HEK293 (cell line): Measurements from ENCODE around the gene ERGIC1.

ENCODE experiments used
- CTCF ChIP-seq: fragments of 450-650 bp; formaldehyde crosslinking; IDR thresholded peaks from 2 replicates; pipeline ENCODE4 v1.5.1; 2016; ENCODE audit warnings: missing biosample characterization, missing genetic modification characterization
- MEIS1 ChIP-seq: sonication (generic); formaldehyde crosslinking; IDR thresholded peaks from 2 replicates; pipeline ENCODE4 v1.8.1; 2022; ENCODE audit warnings: missing genetic modification reagents, mild to moderate bottlenecking, borderline replicate concordance
- REST ChIP-seq: fragments of 450-650 bp; formaldehyde crosslinking; IDR thresholded peaks from 2 replicates; pipeline ENCODE4 v1.5.1; 2016; ENCODE audit warnings: missing biosample characterization, missing genetic modification characterization
- TCF7L2 ChIP-seq: IDR thresholded peaks from 2 replicates; pipeline ENCODE4 v1.6.1; 2011; ENCODE audit warnings: low read depth, mild to moderate bottlenecking, inconsistent platforms, low read length, moderate library complexity, borderline replicate concordance
- YY1 ChIP-seq: fragments of 450-650 bp; formaldehyde crosslinking; IDR thresholded peaks from 2 replicates; pipeline ENCODE4 v1.5.1; 2018; ENCODE audit warnings: missing biosample characterization, missing genetic modification characterization
- ZBTB44 ChIP-seq: fragments of 450-650 bp; IDR thresholded peaks from 2 replicates; pipeline ENCODE4 v1.5.1; 2018; ENCODE audit warnings: missing biosample characterization, mild to moderate bottlenecking, missing genetic modification characterization
- ZBTB48 ChIP-seq: fragments of 450-650 bp; formaldehyde crosslinking; IDR thresholded peaks from 2 replicates; pipeline ENCODE4 v1.5.1; 2016; ENCODE audit warnings: missing biosample characterization, missing genetic modification characterization
- ZNF10 ChIP-seq: fragments of 450-650 bp; formaldehyde crosslinking; IDR thresholded peaks from 2 replicates; pipeline ENCODE4 v1.5.1; 2017; ENCODE audit warnings: missing biosample characterization, missing genetic modification characterization
- ZNF366 ChIP-seq: fragments of 450-650 bp; formaldehyde crosslinking; conservative IDR thresholded peaks from 2 replicates; pipeline ENCODE4 v1.5.1; 2016; ENCODE audit warnings: missing biosample characterization, missing genetic modification characterization
- ZNF664 ChIP-seq: fragments of 450-650 bp; formaldehyde crosslinking; IDR thresholded peaks from 2 replicates; pipeline ENCODE4 v1.5.1; 2016; ENCODE audit warnings: missing biosample characterization, missing genetic modification characterization
- ZNF76 ChIP-seq: fragments of 450-650 bp; formaldehyde crosslinking; IDR thresholded peaks from 2 replicates; pipeline ENCODE4; 2016; ENCODE audit warnings: low read depth, missing biosample characterization, missing genetic modification characterization, borderline replicate concordance
- ZSCAN30 ChIP-seq: fragments of 450-650 bp; IDR thresholded peaks from 2 replicates; pipeline ENCODE4 v1.5.1; 2018; ENCODE audit warnings: missing biosample characterization, mild to moderate bottlenecking, missing genetic modification characterization, moderate library complexity

- TF ChIP-seq ZNF10 (tag by site-specific recombination) (no peak), ZNF664 (tag by site-specific recombination) (no peak), ZNF366 (no peak), ZNF76 (tag by site-specific recombination) (no peak), ZBTB44 (tag by site-specific recombination) (peak; percentile 22; the same call in 1 of the 2 replicates), CTCF (tag by site-specific recombination) (no peak), MEIS1 (CRISPR knock-in tag) (no peak), ZSCAN30 (tag by site-specific recombination) (no peak), YY1 (no peak), ZBTB48 (no peak), TCF7L2 (no peak), REST (tag by site-specific recombination) (no peak)
Measured at GRCh38 chr5:172833686-172834414, at the start of gene ERGIC1.
